HG03097 (cell line): ENCODE data around the gene SORBS1.

Experiments used
- ATAC-seq: cut with Tn5 transposase; IDR thresholded peaks from one replicate; pipeline ENCODE4 v1.9.1; 2021; ENCODE audit not compliant: unreplicated experiment, low FRiP score

Gene SORBS1

DNA sequence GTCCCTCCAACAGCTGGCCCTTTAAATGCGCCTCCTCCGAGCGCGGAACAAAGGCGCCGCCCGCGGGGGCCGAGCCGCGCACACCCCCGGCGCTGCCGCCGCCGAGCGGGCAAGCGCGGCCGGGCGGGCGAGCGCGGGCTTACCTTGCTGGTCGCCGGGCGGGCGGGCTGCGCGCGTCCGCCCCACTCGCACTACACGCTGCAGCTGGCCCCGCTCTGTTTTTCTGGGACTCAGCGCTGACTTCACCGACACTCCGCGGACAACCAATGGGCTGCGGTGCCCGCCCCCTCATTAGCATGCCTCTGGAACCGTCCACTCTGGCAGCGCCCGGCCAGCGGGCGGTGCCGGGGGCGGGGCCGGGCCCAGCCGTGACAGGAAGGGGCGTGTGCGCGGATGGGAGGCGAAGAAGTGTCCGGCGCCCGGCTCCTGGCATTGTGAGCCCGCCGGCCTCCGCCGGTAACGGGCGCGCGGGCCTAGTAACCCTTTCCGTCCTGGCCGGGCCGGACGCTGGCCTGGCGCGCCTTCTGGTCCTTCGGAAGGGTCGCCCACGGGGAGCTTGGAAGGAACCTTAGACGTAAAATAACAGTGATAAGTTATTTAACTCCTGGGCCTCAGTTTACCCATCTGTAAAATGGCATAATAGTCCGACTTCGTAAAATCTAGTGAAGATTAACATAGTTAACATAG, at the start of gene SORBS1:
Gene SORBS1 (minus strand): TSS at position 195 of the 687 bp plus-strand sequence. CDS start 120,236 bp downstream, outside the sequence.
- peak; percentile 99 for ATAC-seq

- ATAC-seq: no peak
Measured at GRCh38 chr10:95610727-95611126, 49.6 kb upstream of the SORBS1 start.

DNA sequence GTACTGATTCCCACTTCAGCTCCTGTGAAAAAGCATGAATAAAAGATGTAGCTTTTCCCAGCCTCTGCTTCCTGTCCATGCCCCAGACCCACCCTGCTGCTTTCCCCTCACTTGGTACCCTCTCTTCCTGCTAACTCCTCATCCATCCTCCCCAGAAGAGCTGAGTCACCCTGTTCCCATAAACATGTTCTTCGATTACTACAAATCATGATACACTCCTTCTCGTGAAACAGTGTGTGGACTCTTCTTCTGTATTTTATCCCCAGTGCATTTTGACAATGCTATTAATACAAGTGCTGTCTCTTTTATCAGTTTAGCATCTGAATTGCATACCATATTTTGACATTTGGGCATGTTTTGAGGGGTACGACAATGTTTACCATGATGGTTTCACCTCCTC, 45.8 kb upstream of the SORBS1 start:
- ATAC-seq: no peak

DNA sequence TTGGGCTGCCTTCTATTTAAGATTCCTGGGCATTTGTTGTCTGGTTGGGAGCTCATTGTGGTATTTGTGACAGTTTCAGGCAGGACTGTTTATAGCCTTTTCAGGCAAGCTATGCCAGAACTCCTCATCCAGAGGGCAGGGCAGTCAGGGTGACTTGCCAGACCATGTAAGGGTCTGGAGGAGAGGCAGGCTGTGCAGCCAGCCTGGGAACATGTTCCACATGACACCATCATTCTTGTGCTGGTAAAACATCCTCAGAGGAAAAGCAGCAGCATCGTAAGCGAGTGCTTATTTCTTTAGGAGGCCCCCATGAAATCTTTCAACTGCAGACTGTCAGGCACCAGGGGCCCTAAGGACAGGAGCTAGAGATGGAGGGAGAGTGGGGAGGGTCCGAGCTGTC, 44.0 kb upstream of the SORBS1 start:
- no peak for ATAC-seq

DNA sequence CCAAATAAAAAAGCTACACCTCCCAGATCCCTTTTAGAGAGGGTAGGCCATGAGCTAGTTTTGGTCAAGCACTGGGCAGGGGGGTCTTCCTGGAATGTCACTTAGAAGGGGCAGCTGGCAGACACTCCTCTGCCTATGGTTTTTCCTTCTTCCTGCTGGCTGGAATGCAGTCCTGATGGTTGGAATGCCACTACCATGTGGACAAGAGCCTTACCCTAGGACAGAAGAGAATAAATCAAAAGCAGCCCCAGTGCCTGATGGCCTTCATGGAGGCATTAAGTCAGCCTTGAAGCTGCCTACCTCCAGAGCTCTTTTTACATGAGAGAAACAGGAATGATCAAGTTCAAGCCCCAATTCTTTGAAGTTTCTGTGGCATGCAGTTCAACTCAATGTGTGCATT, 43.5 kb upstream of the SORBS1 start:
- ATAC-seq: no peak

DNA sequence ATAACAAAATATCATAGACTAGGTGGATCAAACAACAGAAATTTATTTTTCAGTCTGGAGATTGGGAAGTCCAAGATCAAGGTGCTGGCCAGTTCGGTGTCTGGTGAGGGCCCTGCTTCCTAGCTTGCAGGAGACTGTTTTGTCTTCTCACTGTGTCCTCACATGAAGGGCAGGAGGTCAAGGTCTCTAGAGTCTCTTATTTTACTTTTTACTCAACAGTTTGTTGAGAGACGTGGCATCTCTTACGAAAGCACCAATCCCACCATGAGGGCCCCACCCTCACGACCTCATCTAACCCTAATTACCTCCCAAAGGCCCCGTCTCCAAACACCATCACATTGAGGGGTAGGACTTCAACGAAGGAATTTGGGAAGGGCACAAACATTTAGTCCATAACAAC, 41.2 kb upstream of the SORBS1 start:
- ATAC-seq: no peak

DNA sequence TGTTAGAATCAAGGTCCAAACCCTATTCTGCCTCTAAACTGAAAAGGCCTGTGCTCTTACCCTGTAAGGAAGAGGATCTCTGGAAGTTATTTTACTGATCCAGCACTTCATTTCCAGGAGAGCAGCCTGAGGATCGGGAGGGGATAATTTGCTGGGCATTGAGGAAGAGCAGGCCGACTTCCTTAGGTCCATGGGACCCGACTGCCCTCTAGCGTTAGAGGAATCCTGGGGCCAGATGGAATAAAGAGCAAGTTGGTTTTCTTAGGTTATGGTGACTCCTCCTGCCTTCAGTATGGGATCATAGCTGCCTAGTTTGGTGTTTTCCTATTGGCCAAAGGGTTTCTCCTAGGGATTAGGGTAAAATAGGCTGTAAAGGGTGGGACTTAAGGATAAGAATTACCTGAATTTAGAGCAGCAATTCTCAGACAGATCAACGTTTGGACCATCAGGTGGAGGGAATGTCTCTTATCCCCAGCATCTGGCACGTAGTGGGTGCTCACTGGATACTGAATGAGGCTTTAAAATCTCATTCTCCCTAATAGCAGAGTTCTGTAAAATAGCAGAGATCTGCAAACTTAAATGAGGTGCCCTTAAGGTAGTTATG, 40.0 kb upstream of the SORBS1 start:
- no peak for ATAC-seq

DNA sequence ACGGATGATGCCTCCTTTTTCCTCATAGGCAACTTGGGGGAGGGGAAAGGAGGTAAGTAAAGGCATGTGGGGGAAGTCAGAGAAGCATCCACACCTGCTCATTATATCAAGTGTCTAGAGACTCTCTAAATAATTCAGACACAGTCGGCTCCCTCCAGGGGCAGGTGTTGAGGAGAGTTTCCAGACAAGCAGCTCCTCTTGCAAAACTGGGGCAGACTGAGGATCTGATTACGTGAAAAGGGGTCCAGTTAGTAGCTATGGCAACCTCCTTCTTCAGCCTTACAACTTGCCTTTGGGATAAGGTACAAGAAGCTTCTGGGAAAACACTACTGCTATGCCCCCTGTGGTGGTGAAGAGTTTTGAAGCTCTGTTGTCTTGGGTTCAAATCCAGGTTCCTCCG, 39.0 kb upstream of the SORBS1 start:
- no peak for ATAC-seq

- no peak for ATAC-seq
Measured at GRCh38 chr10:95597788-95598187, 36.6 kb upstream of the SORBS1 start.

- ATAC-seq: no peak
Measured at GRCh38 chr10:95588025-95588424, 26.9 kb upstream of the SORBS1 start.

GRCh38 chr10:95579835-95580535, 18.8 kb upstream of the SORBS1 start:
- ATAC-seq: no peak

DNA sequence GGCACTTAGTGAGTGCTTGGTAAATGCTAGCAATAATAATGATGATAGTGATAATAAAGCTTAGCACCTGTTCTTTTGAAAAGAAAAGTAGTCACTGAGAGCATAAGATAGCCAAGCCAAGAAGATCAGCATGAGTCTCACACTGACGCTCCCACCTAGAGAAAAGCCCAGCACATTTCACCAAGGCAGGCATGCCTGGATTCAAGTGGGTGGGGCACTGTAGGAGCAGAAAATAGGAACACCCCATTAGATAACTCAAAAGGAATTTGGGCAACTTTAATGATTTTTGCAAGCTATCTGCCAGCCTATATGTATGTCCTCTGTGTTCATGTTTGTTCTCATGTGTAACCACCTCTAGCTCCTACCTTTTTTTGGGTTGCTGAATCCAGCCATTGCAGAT, 18.1 kb upstream of the SORBS1 start:
- ATAC-seq: no peak

DNA sequence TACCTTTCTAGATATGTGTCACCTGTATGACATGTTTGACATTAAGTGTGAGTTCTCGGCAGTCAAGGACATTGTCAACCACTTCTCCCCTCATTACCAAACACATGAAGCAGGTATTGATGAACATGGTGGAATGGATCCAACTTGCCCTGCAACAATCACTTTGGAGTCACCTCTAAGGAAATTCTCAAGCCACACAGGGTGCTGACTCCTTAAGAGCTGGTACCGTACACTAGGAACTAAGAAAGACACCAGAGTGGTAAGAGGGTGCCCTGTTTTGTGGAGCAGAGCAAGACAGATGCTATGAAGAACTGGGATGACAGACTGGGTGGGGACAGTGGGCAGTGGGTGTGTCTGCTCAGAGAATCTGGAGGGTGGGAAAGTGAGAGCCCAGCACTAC, 17.4 kb upstream of the SORBS1 start:
- no peak for ATAC-seq

DNA sequence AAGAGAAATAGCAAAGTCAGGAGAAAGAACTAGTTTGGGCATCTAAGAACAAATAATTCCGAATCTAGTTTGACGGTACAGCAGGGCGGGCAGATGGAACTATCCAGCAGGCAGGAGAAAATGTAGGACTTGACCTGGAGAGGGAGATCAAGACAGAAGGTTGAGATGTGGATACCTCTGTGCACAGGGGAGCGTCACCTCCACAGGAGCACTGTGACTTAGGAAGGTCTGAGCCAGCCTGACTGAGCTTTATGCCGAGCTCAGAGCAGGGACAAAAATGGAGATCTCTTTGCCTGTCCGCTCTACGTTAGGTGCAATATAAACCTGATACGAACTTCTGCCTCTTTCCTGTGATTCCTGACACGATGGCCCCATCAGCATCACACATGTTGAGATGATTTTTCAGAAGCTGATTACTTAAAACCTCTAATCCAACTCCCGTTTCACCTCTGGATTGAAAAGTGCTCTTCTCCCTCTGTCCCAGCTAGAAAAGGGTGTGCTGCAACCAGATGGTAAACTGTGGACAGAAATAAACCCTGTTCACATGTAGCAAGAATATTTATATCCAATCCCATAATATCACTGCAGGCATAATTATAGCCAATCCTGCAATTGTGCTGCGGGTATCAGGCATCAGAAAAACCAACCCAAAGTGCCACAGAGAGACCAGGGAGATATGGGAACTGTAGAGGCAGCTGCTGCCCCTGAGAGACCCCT, 13.6 kb upstream of the SORBS1 start:
- no peak for ATAC-seq

DNA sequence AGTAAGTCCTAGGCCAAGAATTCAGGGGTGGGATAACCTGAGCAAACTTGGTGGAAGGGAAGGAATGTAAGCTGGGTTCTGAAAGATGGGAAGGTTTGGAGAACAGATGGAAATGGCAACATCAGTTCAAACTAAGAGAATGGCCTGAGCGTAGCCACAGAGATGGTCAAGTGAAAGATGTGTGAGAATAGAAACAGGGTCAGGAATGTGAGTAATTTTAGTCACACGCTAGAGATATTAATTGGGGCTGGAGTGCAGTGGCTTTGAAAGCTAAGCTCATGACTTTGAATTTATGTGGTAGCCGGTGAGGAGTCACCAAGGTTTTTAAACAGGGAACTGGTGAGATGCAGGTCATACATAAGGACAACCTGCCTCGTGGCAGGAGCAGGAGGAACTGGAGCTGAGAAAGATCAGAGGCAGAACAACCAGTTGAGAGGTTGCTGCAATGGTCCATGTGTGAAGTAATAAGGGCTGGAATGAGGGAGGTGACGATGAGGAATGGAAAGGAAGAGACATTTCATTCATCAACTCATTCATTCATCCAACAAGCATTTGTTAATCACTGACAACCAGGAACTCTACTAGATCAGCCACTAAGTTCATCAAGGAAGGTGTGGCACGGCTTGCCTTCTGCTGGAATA, 12.9 kb upstream of the SORBS1 start:
- no peak for ATAC-seq

- no peak for ATAC-seq
Measured at GRCh38 chr10:95573527-95573926, 12.4 kb upstream of the SORBS1 start.

DNA sequence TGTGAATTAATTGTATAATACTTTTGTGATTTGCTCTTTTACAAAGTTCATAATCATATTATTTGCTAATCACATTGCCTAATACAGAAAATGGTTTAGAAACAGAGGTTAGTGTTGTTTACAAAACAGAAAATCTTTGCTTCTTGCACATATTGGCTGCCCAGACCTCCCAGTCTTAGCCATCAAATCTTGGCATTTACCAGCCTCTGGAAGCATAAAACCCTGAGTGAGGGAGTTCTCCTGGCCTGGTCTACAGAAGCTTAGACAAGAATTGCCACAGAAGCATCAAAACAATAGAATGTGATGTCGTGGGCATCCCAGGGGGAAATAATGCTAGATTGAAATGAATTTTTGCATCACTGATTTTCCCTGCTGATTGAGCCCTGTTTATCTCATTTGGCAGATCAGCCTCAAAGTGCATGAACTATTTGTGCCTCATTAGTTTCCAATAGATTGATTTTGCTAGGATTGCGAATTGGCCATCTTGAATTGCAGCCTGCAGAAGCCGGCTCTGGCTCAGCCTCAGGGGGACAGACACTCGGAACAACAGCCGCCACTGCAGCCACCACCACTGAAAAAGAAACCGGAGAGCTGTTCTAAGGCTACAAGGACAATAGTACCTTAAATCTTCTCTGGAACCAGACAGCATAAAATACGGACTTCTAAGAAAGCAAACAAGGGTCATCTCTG, 11.1 kb upstream of the SORBS1 start:
- no peak for ATAC-seq

DNA sequence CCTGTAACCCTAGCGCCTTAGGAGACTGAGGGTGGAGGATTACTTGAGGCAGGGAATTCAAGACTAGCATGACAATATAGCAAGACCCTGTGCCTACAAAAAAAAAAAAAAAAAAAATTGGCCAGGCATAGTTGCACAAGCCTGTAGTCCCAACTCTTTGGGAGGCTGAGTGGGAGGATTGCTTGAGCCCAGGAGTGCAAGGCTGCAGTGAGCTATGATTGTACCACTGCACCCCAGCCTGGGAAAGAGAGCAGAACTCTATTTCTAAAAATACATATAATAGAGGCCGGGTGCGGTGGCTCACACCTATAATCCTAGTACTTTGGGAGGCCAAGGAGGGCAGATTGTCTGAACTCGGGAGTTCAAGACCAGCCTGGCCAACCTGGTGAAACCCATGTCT, 10.2 kb upstream of the SORBS1 start:
- no peak for ATAC-seq

- no peak for ATAC-seq
Measured at GRCh38 chr10:95569368-95569767, 8.2 kb upstream of the SORBS1 start.

DNA sequence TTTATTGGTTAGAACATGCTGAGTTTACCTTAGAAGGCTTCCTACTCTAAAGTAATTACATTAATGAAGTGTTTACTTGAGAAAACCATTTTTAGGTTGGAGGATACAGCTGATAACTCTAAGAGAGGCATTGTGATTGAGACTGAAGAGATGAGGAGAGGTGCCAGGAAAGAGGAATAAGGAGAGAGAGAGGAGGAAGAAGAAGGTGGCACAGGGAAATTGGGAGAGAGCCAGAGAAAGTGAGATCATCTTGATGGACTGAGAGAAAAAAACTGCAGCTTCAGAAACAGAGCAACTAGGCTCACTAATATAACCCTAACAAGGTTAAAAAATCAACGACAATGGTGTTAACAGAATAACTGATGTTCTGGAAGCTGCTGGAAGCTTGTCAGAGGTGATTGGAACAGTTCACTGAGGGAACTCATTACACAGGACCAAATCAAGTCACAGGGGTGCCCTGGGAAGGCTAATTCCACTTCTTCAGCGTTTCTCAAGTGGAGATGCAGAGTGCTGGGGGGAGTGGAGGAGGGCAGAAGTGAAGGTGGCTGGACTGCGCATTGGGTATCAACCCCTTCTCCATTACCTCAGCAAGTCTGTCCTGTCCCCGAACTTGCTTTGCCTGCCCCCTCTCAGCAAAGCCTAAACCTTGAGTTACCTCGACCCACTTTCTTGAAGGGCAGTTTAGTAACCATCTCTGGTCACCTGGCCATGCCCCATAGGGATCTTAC, 6.9 kb upstream of the SORBS1 start:
- no peak for ATAC-seq
